T-cell (primary cell): ENCODE data around the gene CALM3. TPM values are rescaled to one million over a fixed set of nuclear protein-coding genes. Genes with fewer than 3 reads are reported as not detected.

ENCODE experiments used
- ATAC-seq, 4 experiments: fragments of 200-7000 bp in 3 of 4; fragments of 150-1000 bp in 1 of 4; cut with Tn5 transposase; replicated peaks in 1 of 4; 1 replicate in 3 of 4; 2 replicates in 1 of 4; pipeline ENCODE4 v1.10.0; 2021; ENCODE audit warnings: moderate library complexity in 3 of 4, mild to moderate bottlenecking in 2 of 4, moderate number of reproducible peaks in 1 of 4
- CTCF ChIA-PET, 2 donors: fragments of 300-600 bp; sonication (Branson Sonifier 250); formaldehyde crosslinking; loops; one replicate each; lab custom pipeline; 2022; ENCODE audit warnings: antibody characterized with exemption in 2 of 2; lab: Charles Lee
- POLR2A ChIA-PET, 2 donors: fragments of 300-600 bp; sonication (Branson Sonifier 250); formaldehyde crosslinking; loops; one replicate each; lab custom pipeline; 2022; ENCODE audit warnings: antibody characterized with exemption in 2 of 2; lab: Charles Lee
- DNase-seq, 35 experiments: peaks; one replicate each; pipeline versions ENCODE4 v3.0.0 to v3.0.0-alpha.2; 2013 to 2023
- H3K27ac ChIP-seq: one replicate; pipeline ENCODE4 v1.5.1; 2013; ENCODE audit warnings: low read length
- H3K27me3 ChIP-seq, 2 experiments: replicated peaks in 1 of 2; 1 replicate in 1 of 2; 2 replicates in 1 of 2; pipeline versions ENCODE4 v1.6.1 to v1.7.0; 2013; ENCODE audit warnings: low read length in 1 of 2, mixed read lengths in 1 of 2; ENCODE audit not compliant: control insufficient read depth in 2 of 2, insufficient read depth in 2 of 2; ENCODE audit errors: extremely low read depth in 1 of 2
- H3K36me3 ChIP-seq, 2 donors: 1 replicate in 1 of 2; 2 replicates in 1 of 2; pipeline versions ENCODE4 v1.6.1 to v1.7.0; 2013; ENCODE audit warnings: low read length in 1 of 2; ENCODE audit not compliant: control insufficient read depth in 2 of 2, insufficient read depth in 1 of 2; ENCODE audit errors: extremely low read depth in 1 of 2
- H3K4me1 ChIP-seq, 2 experiments: 1 replicate in 1 of 2; 2 replicates in 1 of 2; pipeline versions ENCODE4 v1.6.1 to v1.7.0; 2013; ENCODE audit warnings: low read length in 2 of 2, mixed read lengths in 1 of 2; ENCODE audit not compliant: insufficient read depth in 2 of 2, control insufficient read depth in 1 of 2; ENCODE audit errors: extremely low read depth in 1 of 2
- H3K4me3 ChIP-seq, 2 donors: 1 replicate in 1 of 2; 2 replicates in 1 of 2; pipeline versions ENCODE4 v1.5.1 to v1.7.0; 2013; ENCODE audit warnings: mild to moderate bottlenecking in 2 of 2, low read length in 1 of 2, moderate library complexity in 1 of 2; ENCODE audit not compliant: control insufficient read depth in 1 of 2; ENCODE audit errors: extremely low read depth in 1 of 2
- H3K9me3 ChIP-seq: 2 replicates; pipeline ENCODE4 v1.7.0; 2013
- H3K27ac Mint-ChIP-seq, 2 donors: one replicate each; pipeline ENCODE4 v1.8.0; 2020 to 2021; ENCODE audit warnings: mild to moderate bottlenecking in 2 of 2, mixed read lengths in 2 of 2
- H3K27me3 Mint-ChIP-seq, 2 donors: one replicate each; pipeline ENCODE4 v1.8.0; 2021 to 2022; ENCODE audit warnings: mixed read lengths in 2 of 2
- H3K36me3 Mint-ChIP-seq: one replicate; pipeline ENCODE4 v1.8.0; 2021; ENCODE audit warnings: mixed read lengths
- H3K4me1 Mint-ChIP-seq, 3 donors: one replicate each; pipeline ENCODE4 v1.8.0; 2020 to 2022; ENCODE audit warnings: mixed read lengths in 3 of 3, mild to moderate bottlenecking in 1 of 3
- H3K4me3 Mint-ChIP-seq, 3 donors: one replicate each; pipeline ENCODE4 v1.8.0; 2020 to 2022; ENCODE audit warnings: mild to moderate bottlenecking in 3 of 3, mixed read lengths in 3 of 3, moderate library complexity in 3 of 3
- H3K9me3 Mint-ChIP-seq, 3 donors: one replicate each; pipeline ENCODE4 v1.8.0; 2020 to 2022; ENCODE audit warnings: mixed read lengths in 3 of 3
- WGBS: methylation state at CpG from one replicate; pipeline ENCODE4 v1.1.5; 2013; ENCODE audit warnings: missing lambda C conversion rate; ENCODE audit not compliant: insufficient coverage; 5-methylcytosine and 5-hydroxymethylcytosine counted together
- total RNA-seq, 35 experiments: library from RNA in 6 of 35; stranded (reverse) in 6 of 35; fragments of 120-200 nt in 1 of 35; gene quantifications; one replicate each; pipeline versions ENCODE4 v1.2.1 to v1.2.4 and lab custom pipeline; 2013 to 2026

The CALM3 gene
- total RNA-seq, 5 donors from 2014 or later (not counting 1 experiment from before 2014, with no cell fraction given): 183 to 256 (median 208) TPM

GRCh38 chr19:46591870-46592269 lies 9.3 kb upstream of the CALM3 start:
- ChIA-PET CTCF (interaction anchor here in 1 of 2 donors (0.6 kb wide), 1 partner anchor 579 kb away, joined by 5 read pairs; no protein-coding TSS in a partner anchor), POLR2A (no interaction called here)
- Histone ChIP-seq H3K27ac (no peak overlapping the region), H3K4me1 (no peaks in the 10 kb centered on the region), H3K36me3 (no peaks in the 10 kb centered on the region), H3K4me3 (no peak overlapping the region), H3K27me3 (no peaks in the 10 kb centered on the region), H3K9me3 (no peaks in the 10 kb centered on the region)
- ATAC-seq (no peak), DNase-seq (no peak)
- Mint-ChIP-seq H3K36me3 (no peaks in the 10 kb centered on the region), H3K9me3 (no peaks in the 10 kb centered on the region), H3K4me3 (no peak overlapping the region), H3K4me1 (no peaks in the 10 kb centered on the region), H3K27me3 (no peaks in the 10 kb centered on the region), H3K27ac (no peak overlapping the region)
- WGBS: no CpG with 5 or more reads among the region's 3 CpGs

DNA sequence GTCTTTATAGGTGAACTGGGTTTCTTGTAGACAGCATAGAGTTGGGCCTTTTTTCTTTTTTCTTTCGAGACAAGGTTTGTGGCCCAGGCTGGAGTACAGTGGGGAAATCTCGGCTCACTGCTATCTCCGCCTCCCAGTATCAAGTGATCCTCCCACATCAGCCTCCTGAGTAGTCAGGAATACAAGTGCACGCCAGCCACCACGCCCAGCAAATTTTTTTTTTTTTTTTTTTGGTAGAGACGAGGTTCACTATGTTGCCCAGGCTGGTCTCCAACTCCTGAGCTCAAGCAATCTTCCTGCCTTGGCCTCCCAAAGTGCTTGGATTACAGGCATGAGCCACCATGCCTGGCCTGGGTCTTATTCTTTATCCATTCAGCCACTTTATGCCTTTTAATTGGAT lies 5.1 kb upstream of the CALM3 start:
- CTCF ChIA-PET: interaction anchor here in 1 of 2 donors (0.5 kb wide), 1 partner anchor 752 kb away, joined by 3 read pairs; no protein-coding TSS in a partner anchor

DNA sequence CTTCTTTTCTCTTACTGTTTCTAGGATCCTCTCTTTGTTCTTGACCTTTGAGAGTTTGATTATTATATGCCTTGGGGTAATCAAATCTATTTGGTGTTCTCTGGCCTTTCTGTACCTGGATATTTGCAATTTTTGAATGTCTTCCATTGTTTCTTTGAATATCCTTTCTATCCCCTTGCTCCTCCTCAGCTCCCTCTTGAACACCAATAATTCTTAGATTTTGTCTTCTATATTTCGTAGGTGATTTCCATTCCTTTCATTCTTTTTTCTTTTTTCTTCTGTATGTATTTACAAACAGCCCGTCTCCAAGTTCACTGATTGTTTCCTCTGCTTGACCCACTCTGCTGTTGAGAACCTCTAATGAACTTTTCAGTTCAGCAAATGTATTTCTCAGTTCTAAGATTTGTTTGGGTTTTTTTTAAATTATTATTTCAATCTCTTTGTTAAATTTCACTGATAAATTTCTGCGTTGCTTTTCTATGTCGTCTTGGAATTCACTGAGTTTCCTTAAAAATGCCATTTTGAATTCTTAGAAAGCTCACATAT lies 2.7 kb upstream of the CALM3 start:
- DNase-seq: no peak
- peaks cover 6 to 28% of the 10 kb centered on the region in 2 experiments for H3K4me1 ChIP-seq
- H3K4me3 ChIP-seq: no peak overlapping the region
- no peak for ATAC-seq
- Mint-ChIP-seq H3K27ac (no peak overlapping the region), H3K4me3 (no peak overlapping the region), H3K9me3 (peaks cover 8 to 11% (median 10%) of the 10 kb centered on the region in 3 donors), H3K27me3 (peaks cover 0 to 2% of the 10 kb centered on the region in 2 donors), H3K4me1 (peaks cover 20 to 29% (median 21%) of the 10 kb centered on the region in 3 donors), H3K36me3 (peaks cover 7% of the 10 kb centered on the region)
- 100% methylated on average over 3 of the region's 4 CpGs for WGBS
- H3K27me3 ChIP-seq: no peaks in the 10 kb centered on the region
- H3K9me3 ChIP-seq: no peaks in the 10 kb centered on the region
- H3K27ac ChIP-seq: no peak overlapping the region
- ChIA-PET CTCF (interaction anchor here (0.5 to 0.8 kb wide), 3 partner anchors 9 to 42 kb away, joined by 3 read pairs; no protein-coding TSS in a partner anchor), POLR2A (interaction anchor here in 1 of 2 donors (0.7 kb wide), 1 partner anchor 334 kb away, joined by 3 read pairs; no protein-coding TSS in a partner anchor)
- H3K36me3 ChIP-seq: no peaks in the 10 kb centered on the region

More for the DNA sequence above, 5.1 kb upstream of the CALM3 start:
- H3K27me3 ChIP-seq: no peaks in the 10 kb centered on the region
- H3K9me3 ChIP-seq: no peaks in the 10 kb centered on the region
- H3K36me3 ChIP-seq: no peaks in the 10 kb centered on the region
- Mint-ChIP-seq H3K9me3 (peaks cover 8 to 11% (median 10%) of the 10 kb centered on the region in 3 donors), H3K27me3 (peaks cover 0 to 2% of the 10 kb centered on the region in 2 donors), H3K27ac (no peak overlapping the region), H3K36me3 (peaks cover 7% of the 10 kb centered on the region), H3K4me3 (no peak overlapping the region), H3K4me1 (peaks cover 0 to 14% (median 7%) of the 10 kb centered on the region in 3 donors)
- DNase-seq: no peak
- H3K4me1 ChIP-seq: peaks cover 0 to 11% of the 10 kb centered on the region in 2 experiments
- no peak for ATAC-seq
- no peak overlapping the region for H3K27ac ChIP-seq
- H3K4me3 ChIP-seq: no peak overlapping the region
- WGBS: 100% methylated on average over 3 of the region's 6 CpGs
- POLR2A ChIA-PET: interaction anchor here in 1 of 2 donors (0.6 to 0.7 kb wide), 2 partner anchors 38 to 158 kb away, joined by 5 to 14 read pairs; no protein-coding TSS in a partner anchor

- CTCF ChIA-PET: interaction anchor here (0.5 to 3.6 kb wide), 7 partner anchors 12 to 240 kb away, joined by 3 to 27 read pairs (median 3); no protein-coding TSS in a partner anchor
- H3K9me3 Mint-ChIP-seq: peaks cover 8 to 11% (median 10%) of the 10 kb centered on the region in 3 donors
- POLR2A ChIA-PET: interaction anchor here in 1 of 2 donors (0.5 to 1.2 kb wide), 5 partner anchors 11 to 546 kb away, joined by 3 to 5 read pairs (median 3); no protein-coding TSS in a partner anchor
- H3K4me3 ChIP-seq: peak overlapping the region; percentile 83 to 86
- DNase-seq: no peak
- peaks cover 0 to 6% of the 10 kb centered on the region in 2 donors for H3K36me3 ChIP-seq
- no peaks in the 10 kb centered on the region for H3K9me3 ChIP-seq
- ATAC-seq: no peak
- WGBS: 92% methylated on average over 2 of the region's 9 CpGs
- peak overlapping the region; percentile 90 to 99 (median 97) for H3K4me3 Mint-ChIP-seq
- peaks cover 7 to 41% of the 10 kb centered on the region in 2 experiments for H3K4me1 ChIP-seq
- peaks cover 0 to 2% of the 10 kb centered on the region in 2 donors for H3K27me3 Mint-ChIP-seq
- peak overlapping the region; percentile 100 for H3K27ac ChIP-seq
- peaks cover 31 to 40% (median 32%) of the 10 kb centered on the region in 3 donors for H3K4me1 Mint-ChIP-seq
- H3K36me3 Mint-ChIP-seq: peaks cover 7% of the 10 kb centered on the region
- no peaks in the 10 kb centered on the region for H3K27me3 ChIP-seq
- peak overlapping the region; percentile 100 for H3K27ac Mint-ChIP-seq
Observed at GRCh38 chr19:46599716-46600373, 1.3 kb upstream of the CALM3 start.

DNA sequence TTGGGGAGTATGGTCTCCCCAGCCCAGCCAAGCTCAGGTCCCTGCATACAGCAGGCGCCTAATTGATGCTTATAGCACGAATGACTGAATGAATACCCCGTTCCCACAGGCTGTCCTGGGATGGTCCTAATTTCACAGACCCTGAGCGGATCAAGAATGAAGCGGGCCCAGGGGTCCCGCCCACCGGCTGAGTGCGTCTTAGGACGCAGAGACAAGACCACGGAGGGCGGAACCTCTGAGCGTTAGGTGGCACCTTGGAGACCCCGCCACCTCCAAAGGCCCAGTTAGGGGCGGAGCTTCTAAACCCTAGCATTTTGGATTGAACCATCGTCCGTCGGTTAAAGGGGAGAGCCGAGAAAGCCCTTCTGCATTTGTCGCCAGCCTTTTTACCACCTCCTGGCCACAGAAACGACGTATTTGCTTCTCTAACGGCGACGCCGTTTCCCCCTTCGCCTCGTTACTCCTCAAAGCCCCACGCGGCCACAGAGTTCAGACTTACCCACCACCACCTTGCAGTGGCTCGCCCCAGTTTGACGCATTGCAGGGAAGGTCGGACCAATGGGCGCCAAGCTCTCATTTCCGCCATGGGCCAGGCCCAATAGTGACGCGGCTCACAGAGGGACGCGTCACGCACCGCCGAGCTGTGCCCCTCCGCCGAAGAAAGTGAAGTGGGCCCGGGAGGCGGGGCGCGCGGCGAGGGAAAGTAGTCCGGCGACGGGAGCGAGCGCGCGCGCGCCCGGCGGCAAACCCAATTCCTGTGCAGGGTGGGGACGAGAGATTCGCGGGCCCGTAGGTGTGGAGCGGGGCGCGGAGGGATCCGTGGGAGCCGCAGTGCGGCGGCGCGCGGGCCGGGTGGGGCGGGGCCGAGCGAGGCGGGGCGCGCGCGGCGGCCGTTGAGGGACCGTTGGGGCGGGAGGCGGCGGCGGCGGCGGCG lies 479 bp upstream of the CALM3 start:
- Histone ChIP-seq H3K27ac (peak overlapping the region; percentile 100), H3K27me3 (no peaks in the 10 kb centered on the region), H3K4me1 (peaks cover 7 to 47% of the 10 kb centered on the region in 2 experiments), H3K4me3 (peak overlapping the region; percentile 83 to 86), H3K36me3 (peaks cover 0 to 14% of the 10 kb centered on the region in 2 donors), H3K9me3 (no peaks in the 10 kb centered on the region)
- under 1% methylated on average over 89 of the region's 93 CpGs for WGBS
- POLR2A ChIA-PET: interaction anchor here in 1 of 2 donors (0.6 to 1.2 kb wide), 4 partner anchors 10 to 444 kb away, joined by 3 to 4 read pairs (median 3); no protein-coding TSS in a partner anchor
- Mint-ChIP-seq H3K4me1 (peaks cover 32 to 47% (median 34%) of the 10 kb centered on the region in 3 donors), H3K9me3 (peaks cover 8 to 11% (median 10%) of the 10 kb centered on the region in 3 donors), H3K27me3 (peaks cover 0 to 2% of the 10 kb centered on the region in 2 donors), H3K4me3 (peak overlapping the region; percentile 90 to 99 (median 97)), H3K36me3 (peaks cover 7% of the 10 kb centered on the region), H3K27ac (peak overlapping the region; percentile 100)
- CTCF ChIA-PET: interaction anchor here in 1 of 2 donors (0.5 to 3.6 kb wide), 7 partner anchors 11 to 240 kb away, joined by 3 to 27 read pairs (median 3); partner anchors contain the start of gene DACT3
- ATAC-seq: peak; percentile 85 to 89 (median 88)
- peak; percentile 88 to 99 (median 96) for DNase-seq
